ENCODE data around the gene BRSK1.
"Not testable (repeated sequence)": the region's sequence is repeated elsewhere in the genome, so short reads cannot be mapped to it uniquely, and the experiment has no call there.

The BRSK1 gene

GRCh38 chr19:55304279-55304978 is 20.6 kb downstream of the BRSK1 start:
- DNase-seq (ENCODE audit: low spot score) = no peak

- no peak for DNase-seq (ENCODE audit: low spot score)
Observed at GRCh38 chr19:55304980-55305379, 21.2 kb downstream of the BRSK1 start.

GRCh38 chr19:55305491-55305890 is 21.7 kb downstream of the BRSK1 start:
- DNase-seq (ENCODE audit: low spot score) = peak; percentile 62

- no peak for DNase-seq (ENCODE audit: low spot score)
Observed at GRCh38 chr19:55305983-55306562, 22.3 kb downstream of the BRSK1 start.

GRCh38 chr19:55306712-55307111 is 22.9 kb downstream of the BRSK1 start:
- no peak for DNase-seq (ENCODE audit: low spot score)

GRCh38 chr19:55308281-55308680 is 24.5 kb downstream of the BRSK1 start:
- DNase-seq (ENCODE audit: low spot score) = no peak

GRCh38 chr19:55309448-55309847 is 25.7 kb downstream of the BRSK1 start:
- no peak for DNase-seq (ENCODE audit: low spot score)

- no peak for DNase-seq (ENCODE audit: low spot score)
Observed at GRCh38 chr19:55310498-55310897, 26.7 kb downstream of the BRSK1 start.

GRCh38 chr19:55311397-55311796 is 27.6 kb downstream of the BRSK1 start:
- no peak for DNase-seq (ENCODE audit: low spot score)

GRCh38 chr19:55311797-55312196 is 28.0 kb downstream of the BRSK1 start:
- DNase-seq (ENCODE audit: low spot score) = no peak

- DNase-seq (ENCODE audit: low spot score) = no peak
Observed at GRCh38 chr19:55312621-55313512, 29.1 kb downstream of the BRSK1 start.

GRCh38 chr19:55314396-55314795 is 30.6 kb downstream of the BRSK1 start:
- no peak for DNase-seq (ENCODE audit: low spot score)

- no peak for DNase-seq (ENCODE audit: low spot score)
Observed at GRCh38 chr19:55315956-55316525, 32.2 kb downstream of the BRSK1 start.

- no peak for DNase-seq (ENCODE audit: low spot score)
Observed at GRCh38 chr19:55316646-55317045, 32.8 kb downstream of the BRSK1 start.

- DNase-seq (ENCODE audit: low spot score) = no peak
Observed at GRCh38 chr19:55319785-55320184, 36.0 kb downstream of the BRSK1 start.

GRCh38 chr19:55320844-55321419 is 37.1 kb downstream of the BRSK1 start:
- DNase-seq (ENCODE audit: low spot score) = no peak

- no peak for DNase-seq (ENCODE audit: low spot score)
Observed at GRCh38 chr19:55321466-55322137, 37.8 kb downstream of the BRSK1 start.

- no peak for DNase-seq (ENCODE audit: low spot score)
Observed at GRCh38 chr19:55322204-55322885, 38.5 kb downstream of the BRSK1 start.

GRCh38 chr19:55324662-55325061 is 40.9 kb downstream of the BRSK1 start:
- DNase-seq (ENCODE audit: low spot score) = no peak

- DNase-seq (ENCODE audit: low spot score) = no peak
Observed at GRCh38 chr19:55325172-55325571, 41.4 kb downstream of the BRSK1 start, which contains the start of gene TMEM150B. TMEM150B (minus strand) TSS chr19:55325341; CDS start chr19:55321036, 4,305 bp downstream.

- not testable (repeated sequence) for DNase-seq (ENCODE audit: low spot score)
Observed at GRCh38 chr19:55328774-55329318, 45.0 kb downstream of the BRSK1 start.
